ENCODE data around the gene RABEP2. TPM values are rescaled to one million over a fixed set of nuclear protein-coding genes. Genes with fewer than 3 reads are reported as not detected.

RABEP2 gene
- total RNA-seq, 1 donor from 2014 or later, result 40.8 TPM

- DNase-seq (ENCODE audit: low read depth, low spot score), result no peak
These were observed 66.6 kb downstream of the RABEP2 start for GRCh38 chr16:28858421-28858820.

Other genes with a start within 250 kb of the RABEP2 start
- 178 and 451 TPM in 2 replicates for gene EIF3C, start 213.8 kb downstream of the RABEP2 start, total RNA-seq
- gene NPIPB9, start 173.5 kb downstream of the RABEP2 start, total RNA-seq, result 0.99 TPM in 1 of 2 replicates, not detected in the other
- 27.4 and 32.2 TPM in 2 replicates for gene ATXN2L, start 102.2 kb downstream of the RABEP2 start, total RNA-seq
- 180 and 199 TPM in 2 replicates for gene TUFM, start 78.9 kb downstream of the RABEP2 start, total RNA-seq
- 10.6 and 12.1 TPM in 2 replicates for gene SH2B1, start 61.4 kb downstream of the RABEP2 start, total RNA-seq
- gene ATP2A1, start 46.8 kb downstream of the RABEP2 start, total RNA-seq, result 0.20 and 0.28 TPM in 2 replicates
- 0.25 TPM in 1 of 2 replicates, not detected in the other for gene CD19, start 6.7 kb upstream of the RABEP2 start, total RNA-seq
- gene NFATC2IP, start 25.7 kb upstream of the RABEP2 start, total RNA-seq, result 20.5 and 27.5 TPM in 2 replicates
- 28.8 and 32.7 TPM in 2 replicates for gene SPNS1, start 49.5 kb upstream of the RABEP2 start, total RNA-seq
- gene LAT, start 59.8 kb upstream of the RABEP2 start, total RNA-seq, result 0.13 and 0.18 TPM in 2 replicates